Calu3 (cell line): ENCODE measurements around the gene OPALIN. TPM values are rescaled to one million over a fixed set of nuclear protein-coding genes. Genes with fewer than 3 reads are reported as not detected.
A peak's percentile ranks its signal among the peaks of the same experiment; 100 is the strongest.

ENCODE experiments used
- Bru-seq: library from RNA; stranded (reverse); fragments of 400-500 nt; gene quantifications from one replicate; lab custom pipeline; 2021; lab: Mats Ljungman, UMichigan
- BruChase-seq, 2 experiments: library from RNA; stranded (reverse); fragments of 400-500 nt; gene quantifications; one replicate each; lab custom pipeline; 2021; lab: Mats Ljungman, UMichigan
- BruUV-seq: library from RNA; stranded (reverse); fragments of 400-500 nt; replicated peaks from 2 replicates; lab custom pipeline; 2021; lab: Mats Ljungman, UMichigan
- CTCF ChIA-PET: fragments of 300-600 bp; sonication (Branson Sonifier 250); formaldehyde crosslinking; loops from one replicate; lab custom pipeline; 2022; ENCODE audit warnings: antibody characterized with exemption; lab: Charles Lee
- DNase-seq: peaks from one replicate; pipeline ENCODE4 v3.0.0; 2022
- H3K27ac Mint-ChIP-seq: one replicate; pipeline ENCODE4 v1.8.0; 2022; ENCODE audit warnings: mixed read lengths; ENCODE audit not compliant: unreplicated experiment
- H3K27me3 Mint-ChIP-seq: one replicate; pipeline ENCODE4 v1.8.0; 2022; ENCODE audit warnings: mixed read lengths; ENCODE audit not compliant: unreplicated experiment
- H3K36me3 Mint-ChIP-seq: one replicate; pipeline ENCODE4 v1.8.0; 2022; ENCODE audit warnings: mild to moderate bottlenecking, moderate library complexity, mixed read lengths; ENCODE audit not compliant: insufficient read depth, unreplicated experiment
- H3K4me1 Mint-ChIP-seq: one replicate; pipeline ENCODE4 v1.8.0; 2022; ENCODE audit warnings: mild to moderate bottlenecking, low read depth, mixed read lengths; ENCODE audit not compliant: unreplicated experiment
- H3K4me3 Mint-ChIP-seq: one replicate; pipeline ENCODE4 v1.8.0; 2022; ENCODE audit warnings: mild to moderate bottlenecking, low read depth, moderate library complexity, mixed read lengths; ENCODE audit not compliant: unreplicated experiment
- H3K9me3 Mint-ChIP-seq: one replicate; pipeline ENCODE4 v1.8.0; 2022; ENCODE audit warnings: low read depth, mixed read lengths; ENCODE audit not compliant: unreplicated experiment
- intact Hi-C: fragments of 100-400 bp; cut with micrococcal nuclease; formaldehyde crosslinking; loops from one replicate; pipeline ENCODE4 v1.10.0; 2022; ENCODE audit not compliant: unreplicated experiment
- long read RNA-seq: library from polyadenylated mRNA; stranded (forward); transcript quantifications from one replicate; pipeline ENCODE4 v2.0.0, GENCODE V29; 2022
- total RNA-seq: library from RNA; stranded (reverse); gene quantifications from 2 replicates; pipeline ENCODE4 v1.2.3, GENCODE V29; 2022
- TF ChIP-seq, protein P1 (sequence below): fragments of 200-600 bp; IDR thresholded peaks from one replicate; pipeline ENCODE4 v1.8.0; 2022; ENCODE audit warnings: antibody characterized with exemption; ENCODE audit not compliant: unreplicated experiment

The OPALIN gene, protein sequence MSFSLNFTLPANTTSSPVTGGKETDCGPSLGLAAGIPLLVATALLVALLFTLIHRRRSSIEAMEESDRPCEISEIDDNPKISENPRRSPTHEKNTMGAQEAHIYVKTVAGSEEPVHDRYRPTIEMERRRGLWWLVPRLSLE
- total RNA-seq (not detected in 2 replicates), Bru-seq, nascent RNA (percentile 8 among the genes with signal in this experiment), BruChase-seq, experiment 1, labeled RNA remaining after a 6-hour chase (percentile 14 among the genes with signal in this experiment), BruChase-seq, experiment 2, labeled RNA remaining after a 2-hour chase (not detected)
- long read RNA-seq: 0 reads

DNA sequence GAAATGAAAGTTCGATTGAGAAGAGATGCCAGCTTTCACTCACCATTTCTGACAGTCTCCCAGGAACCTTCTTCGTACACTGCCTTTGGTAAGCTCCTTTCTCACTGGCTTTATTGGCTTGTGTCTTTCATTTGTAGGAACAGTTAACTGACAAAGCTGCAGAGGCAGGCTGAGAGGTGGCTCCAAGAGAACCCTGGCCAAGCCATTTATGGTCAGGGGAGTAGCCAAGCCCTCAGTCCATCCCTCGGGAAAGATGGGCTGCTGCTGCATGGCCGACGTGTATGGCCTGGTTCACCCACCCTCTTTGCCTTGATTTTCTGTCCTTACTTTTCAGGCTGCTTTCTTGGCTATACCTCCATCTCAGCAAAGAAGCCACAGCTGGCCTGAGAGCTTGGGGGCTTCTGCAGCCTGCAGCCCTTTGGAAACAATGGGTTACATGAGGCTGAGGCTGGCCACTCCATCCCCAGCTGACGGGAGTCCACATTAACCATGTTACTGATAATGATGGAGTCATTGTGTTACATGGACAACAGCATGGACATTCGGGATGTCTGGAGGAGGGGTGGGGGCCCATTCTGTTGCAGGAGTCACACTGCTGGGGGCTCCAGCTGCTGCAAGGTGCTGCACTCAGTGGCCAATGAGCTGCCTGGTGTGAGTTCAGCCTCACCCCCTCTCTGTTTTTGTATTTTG is at the start of gene OPALIN:
Gene OPALIN, minus strand, starts transcription at position 152 of the 690 bp plus-strand sequence. Its CDS starts 106 bp downstream, at position 46.
- no peak for DNase-seq
- no peak within 1 kb of the TSS for H3K27ac Mint-ChIP-seq
- H3K9me3 Mint-ChIP-seq: no peaks in the 10 kb centered on the region
- no peak within 1 kb of the TSS for H3K4me3 Mint-ChIP-seq
- H3K4me1 Mint-ChIP-seq: no peaks in the 10 kb centered on the region
- CTCF ChIA-PET: no interaction called here
- peaks cover 69% of the 10 kb centered on the region for H3K27me3 Mint-ChIP-seq
- no TSS peak for BruUV-seq
- intact Hi-C loops: no loop called here
- H3K36me3 Mint-ChIP-seq: no peaks in the 10 kb centered on the region
- TF ChIP-seq, protein P1, sequence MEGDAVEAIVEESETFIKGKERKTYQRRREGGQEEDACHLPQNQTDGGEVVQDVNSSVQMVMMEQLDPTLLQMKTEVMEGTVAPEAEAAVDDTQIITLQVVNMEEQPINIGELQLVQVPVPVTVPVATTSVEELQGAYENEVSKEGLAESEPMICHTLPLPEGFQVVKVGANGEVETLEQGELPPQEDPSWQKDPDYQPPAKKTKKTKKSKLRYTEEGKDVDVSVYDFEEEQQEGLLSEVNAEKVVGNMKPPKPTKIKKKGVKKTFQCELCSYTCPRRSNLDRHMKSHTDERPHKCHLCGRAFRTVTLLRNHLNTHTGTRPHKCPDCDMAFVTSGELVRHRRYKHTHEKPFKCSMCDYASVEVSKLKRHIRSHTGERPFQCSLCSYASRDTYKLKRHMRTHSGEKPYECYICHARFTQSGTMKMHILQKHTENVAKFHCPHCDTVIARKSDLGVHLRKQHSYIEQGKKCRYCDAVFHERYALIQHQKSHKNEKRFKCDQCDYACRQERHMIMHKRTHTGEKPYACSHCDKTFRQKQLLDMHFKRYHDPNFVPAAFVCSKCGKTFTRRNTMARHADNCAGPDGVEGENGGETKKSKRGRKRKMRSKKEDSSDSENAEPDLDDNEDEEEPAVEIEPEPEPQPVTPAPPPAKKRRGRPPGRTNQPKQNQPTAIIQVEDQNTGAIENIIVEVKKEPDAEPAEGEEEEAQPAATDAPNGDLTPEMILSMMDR: no peak

DNA sequence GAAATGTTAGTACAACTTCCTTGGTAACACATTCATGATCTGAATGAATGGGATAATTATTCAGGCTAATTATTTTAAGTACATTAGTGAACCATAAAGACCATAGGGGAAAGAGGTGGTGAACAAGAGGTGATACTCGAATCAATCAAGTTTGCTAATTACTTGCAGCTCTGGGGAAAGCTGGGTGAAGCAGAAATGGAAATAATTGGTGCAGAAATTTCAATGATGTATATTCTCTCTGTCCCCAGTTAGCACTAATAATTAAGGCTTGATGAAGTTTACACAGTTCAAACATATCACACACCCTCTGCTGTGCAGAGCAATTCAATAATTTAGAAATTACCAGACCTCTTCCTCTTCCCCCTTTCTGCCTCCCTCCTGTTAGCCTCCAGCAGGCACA is 49.4 kb upstream of the OPALIN start:
- no peak overlapping the region for H3K27ac Mint-ChIP-seq
- intact Hi-C loops: no loop called here
- no peak for DNase-seq
- H3K36me3 Mint-ChIP-seq: no peaks in the 10 kb centered on the region
- no peaks in the 10 kb centered on the region for H3K9me3 Mint-ChIP-seq
- no peaks in the 10 kb centered on the region for H3K4me1 Mint-ChIP-seq
- CTCF ChIA-PET: no interaction called here
- peaks cover 61% of the 10 kb centered on the region for H3K27me3 Mint-ChIP-seq
- H3K4me3 Mint-ChIP-seq: no peak overlapping the region
- no TSS peak for BruUV-seq
- TF ChIP-seq, protein P1: no peak

DNA sequence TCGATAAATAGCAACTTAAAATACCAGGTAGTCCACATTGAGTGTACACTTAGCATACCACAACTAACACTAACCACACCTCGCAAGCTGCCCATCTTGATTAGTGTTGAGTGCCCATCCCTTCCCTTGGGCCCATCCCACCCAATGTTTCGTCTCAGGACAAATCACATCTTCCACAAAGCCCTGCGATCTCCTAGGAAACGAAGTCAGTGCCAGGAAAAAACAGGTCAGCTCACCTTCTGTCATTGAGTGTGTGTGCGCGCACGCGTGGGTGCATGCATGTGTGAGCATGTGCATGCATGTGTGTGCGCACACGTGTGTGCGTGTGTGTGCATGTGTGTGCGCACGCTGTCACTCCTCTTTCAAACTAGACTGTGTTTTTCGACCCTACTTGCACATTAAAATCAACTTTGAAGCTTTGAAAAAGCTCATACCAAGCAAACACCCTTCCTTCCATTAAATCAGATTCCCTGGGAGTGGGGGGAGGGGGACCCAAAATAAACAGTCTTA is 48.8 kb upstream of the OPALIN start:
- Mint-ChIP-seq H3K9me3 (no peaks in the 10 kb centered on the region), H3K27ac (no peak overlapping the region), H3K27me3 (peaks cover 67% of the 10 kb centered on the region), H3K4me1 (no peaks in the 10 kb centered on the region), H3K36me3 (no peaks in the 10 kb centered on the region), H3K4me3 (no peak overlapping the region)
- TF ChIP-seq, protein P1: no peak
- BruUV-seq: no TSS peak
- DNase-seq: no peak
- intact Hi-C loops: no loop called here
- CTCF ChIA-PET: no interaction called here

DNA sequence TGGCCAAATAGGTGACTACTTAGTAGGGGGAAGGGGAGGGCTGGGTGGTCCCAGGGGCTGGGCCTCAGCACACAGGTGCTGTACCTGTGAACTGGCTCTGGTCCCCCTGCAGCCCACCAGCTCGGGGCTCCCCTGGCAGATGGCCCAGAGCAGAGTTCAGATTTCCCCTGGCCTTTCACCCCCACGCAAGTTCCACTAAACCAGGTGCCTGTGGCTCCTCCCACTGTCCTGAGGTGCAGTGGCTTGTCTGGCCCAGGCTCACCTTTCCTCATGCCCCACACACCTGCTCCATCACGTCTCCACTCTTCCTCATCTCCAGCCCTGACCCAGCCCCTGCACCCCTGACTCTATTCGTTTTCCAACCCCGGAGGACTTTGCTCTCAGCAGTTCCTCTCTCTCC is 47.3 kb upstream of the OPALIN start:
- peaks cover 82% of the 10 kb centered on the region for H3K27me3 Mint-ChIP-seq
- intact Hi-C loops: no loop called here
- BruUV-seq: no TSS peak
- H3K4me3 Mint-ChIP-seq: no peak overlapping the region
- CTCF ChIA-PET: no interaction called here
- H3K36me3 Mint-ChIP-seq: no peaks in the 10 kb centered on the region
- no peaks in the 10 kb centered on the region for H3K4me1 Mint-ChIP-seq
- H3K27ac Mint-ChIP-seq: no peak overlapping the region
- H3K9me3 Mint-ChIP-seq: no peaks in the 10 kb centered on the region
- TF ChIP-seq, protein P1: no peak
- no peak for DNase-seq
